Erythroblast (primary cell): Measurements from ENCODE around the gene NLRX1.

Experiments used
- GATA1 ChIP-seq: IDR thresholded peaks from 2 replicates; pipeline ENCODE4 v1.6.1; 2011; ENCODE audit warnings: low read depth, mild to moderate bottlenecking, control low read depth, low read length, moderate library complexity
- POLR2A ChIP-seq: IDR thresholded peaks from 2 replicates; pipeline ENCODE4 v1.6.1; 2011; ENCODE audit warnings: mild to moderate bottlenecking, low read length

GRCh38 chr11:119152604-119153003, 15.9 kb upstream of the NLRX1 start:
- TF ChIP-seq POLR2A (no peak), GATA1 (no peak)
